SK-N-SH treated with all-trans-retinoic acid at 6 μM for 48 hours (cell line): ENCODE measurements around the gene PLB1.

Source experiments
- ATAC-seq: fragments of 200-7000 bp; cut with Tn5 transposase; 3 replicates; pipeline ENCODE4 v1.9.1; 2020; ENCODE audit warnings: mild to moderate bottlenecking, moderate library complexity
- CSDC2 ChIP-seq: fragments of 250-450 bp; sonication (Bioruptor Pico); IDR thresholded peaks from 2 replicates; pipeline ENCODE4 v1.5.0; 2020; ENCODE audit warnings: mild to moderate bottlenecking, moderate library complexity
- CSRNP3 ChIP-seq: fragments of 250-450 bp; sonication (Bioruptor Pico); IDR thresholded peaks from 2 replicates; pipeline ENCODE4 v1.5.1; 2021; ENCODE audit warnings: mild to moderate bottlenecking, moderate library complexity
- ESRRG ChIP-seq: fragments of 250-450 bp; sonication (Bioruptor Pico); IDR thresholded peaks from 2 replicates; pipeline ENCODE4 v1.6.1; 2021; ENCODE audit warnings: mild to moderate bottlenecking
- GLIS3 ChIP-seq: fragments of 250-450 bp; sonication (Bioruptor Pico); IDR thresholded peaks from 2 replicates; pipeline ENCODE4 v1.5.0; 2020; ENCODE audit warnings: mild to moderate bottlenecking, moderate library complexity
- ISL1 ChIP-seq: fragments of 250-450 bp; sonication (Bioruptor Pico); IDR thresholded peaks from 2 replicates; pipeline ENCODE4 v2.1.2; 2022; ENCODE audit warnings: mild to moderate bottlenecking, moderate library complexity
- OSR1 ChIP-seq: fragments of 250-450 bp; sonication (Bioruptor Pico); IDR thresholded peaks from 2 replicates; pipeline ENCODE4 v1.8.0; 2022; ENCODE audit warnings: moderate library complexity, mild to moderate bottlenecking, inconsistent platforms
- PATZ1 ChIP-seq: fragments of 250-450 bp; sonication (Bioruptor Pico); IDR thresholded peaks from 2 replicates; pipeline ENCODE4 v1.8.0; 2020; ENCODE audit warnings: mild to moderate bottlenecking, moderate library complexity, borderline replicate concordance
- POU6F1 ChIP-seq: fragments of 250-450 bp; sonication (Bioruptor Pico); IDR thresholded peaks from 2 replicates; pipeline ENCODE4 v1.8.0; 2021; ENCODE audit warnings: low read depth, mild to moderate bottlenecking, moderate library complexity, borderline replicate concordance
- PPARA ChIP-seq: fragments of 250-450 bp; sonication (Bioruptor Pico); IDR thresholded peaks from 2 replicates; pipeline ENCODE4 v1.5.0; 2020; ENCODE audit warnings: mild to moderate bottlenecking, borderline replicate concordance
- RARB ChIP-seq: fragments of 250-450 bp; sonication (Bioruptor Pico); IDR thresholded peaks from 2 replicates; pipeline ENCODE4 v1.8.0; 2021; ENCODE audit warnings: mild to moderate bottlenecking, moderate library complexity
- SNAI2 ChIP-seq: fragments of 250-450 bp; sonication (Bioruptor Pico); IDR thresholded peaks from 2 replicates; pipeline ENCODE4 v1.5.0; 2020; ENCODE audit warnings: mild to moderate bottlenecking, moderate library complexity
- TCF4 ChIP-seq: fragments of 250-450 bp; sonication (Bioruptor Pico); IDR thresholded peaks from 2 replicates; pipeline ENCODE4 v1.8.0; 2021; ENCODE audit warnings: mild to moderate bottlenecking, moderate library complexity, borderline replicate concordance
- TOX ChIP-seq: fragments of 250-450 bp; sonication (Bioruptor Pico); IDR thresholded peaks from 2 replicates; pipeline ENCODE4 v1.8.0; 2021; ENCODE audit warnings: mild to moderate bottlenecking, moderate library complexity, borderline replicate concordance
- TSHZ2 ChIP-seq: fragments of 250-450 bp; sonication (Bioruptor Pico); IDR thresholded peaks from 2 replicates; pipeline ENCODE4 v1.5.0; 2020; ENCODE audit warnings: mild to moderate bottlenecking, moderate library complexity
- ZC3H10 ChIP-seq: fragments of 250-450 bp; sonication (Bioruptor Pico); IDR thresholded peaks from 2 replicates; pipeline ENCODE4 v1.5.1; 2021; ENCODE audit warnings: mild to moderate bottlenecking, moderate library complexity
- ZFP30 ChIP-seq: fragments of 450-650 bp; formaldehyde crosslinking; IDR thresholded peaks from 2 replicates; pipeline ENCODE4 v1.5.0; 2022; ENCODE audit warnings: mild to moderate bottlenecking, moderate library complexity
- ZNF565 ChIP-seq: fragments of 450-650 bp; formaldehyde crosslinking; conservative IDR thresholded peaks from 2 replicates; pipeline ENCODE4 v1.5.0; 2020; ENCODE audit warnings: low read depth, mild to moderate bottlenecking, moderate library complexity
- ZNF8 ChIP-seq: fragments of 450-650 bp; formaldehyde crosslinking; IDR thresholded peaks from 2 replicates; pipeline ENCODE4 v1.5.0; 2020; ENCODE audit warnings: mild to moderate bottlenecking, moderate library complexity

PLB1 gene

GRCh38 chr2:28512607-28512965, 16.7 kb downstream of the PLB1 start:
- ATAC-seq = no peak
- TF ChIP-seq RARB (CRISPR knock-in tag) = no peak
- no peak for TF ChIP-seq TCF4 (CRISPR knock-in tag)
- TF ChIP-seq CSDC2 (CRISPR knock-in tag) = no peak
- no peak for TF ChIP-seq GLIS3 (CRISPR knock-in tag)
- TF ChIP-seq TOX = no peak
- TF ChIP-seq ZFP30 = no peak
- no peak for TF ChIP-seq TSHZ2 (CRISPR knock-in tag)
- TF ChIP-seq ZC3H10 (CRISPR knock-in tag) = no peak
- TF ChIP-seq ESRRG (CRISPR knock-in tag) = no peak
- no peak for TF ChIP-seq ZNF565
- no peak for TF ChIP-seq ISL1 (CRISPR knock-in tag)
- no peak for TF ChIP-seq CSRNP3 (CRISPR knock-in tag)
- no peak for TF ChIP-seq OSR1 (CRISPR knock-in tag)
- no peak for TF ChIP-seq PATZ1 (CRISPR knock-in tag)
- TF ChIP-seq ZNF8 = no peak
- TF ChIP-seq PPARA = no peak
- no peak for TF ChIP-seq SNAI2 (CRISPR knock-in tag)
- no peak for TF ChIP-seq POU6F1

GRCh38 chr2:28513097-28513496, 17.2 kb downstream of the PLB1 start:
- no peak for TF ChIP-seq TOX
- TF ChIP-seq POU6F1 = no peak
- no peak for TF ChIP-seq ISL1 (CRISPR knock-in tag)
- TF ChIP-seq TCF4 (CRISPR knock-in tag) = peak; percentile 69; the same call in 1 of the 2 replicates
- TF ChIP-seq ZC3H10 (CRISPR knock-in tag) = no peak
- TF ChIP-seq PATZ1 (CRISPR knock-in tag) = no peak
- TF ChIP-seq TSHZ2 (CRISPR knock-in tag) = no peak
- ATAC-seq = no peak
